GM19240 (cell line): Measurements from ENCODE around the gene MPST.

Source experiments
- DNase-seq: peaks from one replicate; pipeline ENCODE4 v3.0.0; 2011; ENCODE audit warnings: low spot score; ENCODE audit not compliant: insufficient read length

MPST gene

GRCh38 chr22:37000676-37001534 lies 18.6 kb upstream of the MPST start:
- DNase-seq = no peak

GRCh38 chr22:37001826-37002225 lies 17.7 kb upstream of the MPST start:
- DNase-seq = no peak

GRCh38 chr22:37002633-37003032 lies 16.9 kb upstream of the MPST start:
- DNase-seq = no peak

DNA sequence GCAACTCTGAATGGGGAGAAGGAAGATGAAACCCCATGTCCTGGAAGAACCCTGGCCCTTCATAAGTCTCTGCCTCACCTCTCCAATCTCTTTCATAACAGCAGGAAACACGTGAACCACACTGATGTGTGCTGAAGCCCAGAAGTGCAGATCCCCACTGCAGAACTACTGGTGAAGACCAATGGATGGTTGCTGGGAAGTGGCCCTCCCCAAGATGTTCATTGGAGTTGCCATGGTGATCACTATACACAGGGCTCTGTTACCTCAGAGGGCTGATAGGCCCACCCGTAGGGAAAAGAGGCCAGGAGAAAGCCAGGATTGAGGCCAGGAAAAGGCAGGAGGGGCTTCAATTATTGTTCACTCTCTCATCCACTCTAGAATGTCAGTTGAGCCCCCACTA lies 11.9 kb upstream of the MPST start:
- DNase-seq = no peak

DNA sequence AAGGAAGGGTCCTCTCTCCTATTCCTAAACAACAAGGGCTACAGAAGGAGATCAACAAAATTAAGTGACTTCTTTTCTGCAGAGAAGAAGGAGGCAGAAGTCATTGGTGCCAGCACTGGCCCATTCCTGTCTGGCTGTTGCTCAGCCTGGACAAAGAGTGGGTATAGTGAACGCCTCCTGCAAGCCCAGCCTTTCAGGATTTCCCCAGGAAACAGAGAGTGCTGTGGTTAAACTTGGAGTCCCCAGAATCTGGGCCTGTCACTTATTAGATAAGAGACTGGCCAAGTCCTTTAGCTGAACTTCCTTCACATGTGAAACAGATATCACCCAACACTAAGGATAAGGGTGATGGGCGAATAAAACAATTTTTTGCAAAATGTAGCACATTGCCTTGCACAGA lies 11.2 kb upstream of the MPST start:
- no peak for DNase-seq

DNA sequence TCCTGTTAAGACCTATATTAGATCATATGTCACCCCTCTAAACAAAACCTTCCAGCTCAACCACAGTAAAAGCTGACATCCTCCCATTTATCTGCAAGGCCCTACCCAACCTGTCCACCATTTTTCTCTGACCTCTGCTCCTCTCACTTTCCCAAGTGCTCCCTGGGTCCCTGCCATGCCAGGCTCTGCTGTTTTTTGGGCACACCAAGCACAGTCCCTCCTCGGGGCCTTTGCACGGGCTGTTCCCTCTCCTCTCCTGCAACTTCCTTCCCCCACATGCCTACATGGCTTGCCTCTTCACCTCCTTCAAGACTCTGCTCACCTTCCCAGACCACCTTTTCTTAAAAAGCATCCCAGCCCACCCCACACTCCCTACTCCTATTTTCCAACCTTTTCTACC lies 10.1 kb upstream of the MPST start:
- no peak for DNase-seq

GRCh38 chr22:37010174-37010573 lies 9.4 kb upstream of the MPST start:
- DNase-seq = no peak

GRCh38 chr22:37010976-37011375 lies 8.6 kb upstream of the MPST start:
- DNase-seq = no peak

GRCh38 chr22:37011472-37011871 lies 8.1 kb upstream of the MPST start:
- DNase-seq = no peak

- no peak for DNase-seq
Observed at GRCh38 chr22:37012262-37012904, 7.2 kb upstream of the MPST start.

DNA sequence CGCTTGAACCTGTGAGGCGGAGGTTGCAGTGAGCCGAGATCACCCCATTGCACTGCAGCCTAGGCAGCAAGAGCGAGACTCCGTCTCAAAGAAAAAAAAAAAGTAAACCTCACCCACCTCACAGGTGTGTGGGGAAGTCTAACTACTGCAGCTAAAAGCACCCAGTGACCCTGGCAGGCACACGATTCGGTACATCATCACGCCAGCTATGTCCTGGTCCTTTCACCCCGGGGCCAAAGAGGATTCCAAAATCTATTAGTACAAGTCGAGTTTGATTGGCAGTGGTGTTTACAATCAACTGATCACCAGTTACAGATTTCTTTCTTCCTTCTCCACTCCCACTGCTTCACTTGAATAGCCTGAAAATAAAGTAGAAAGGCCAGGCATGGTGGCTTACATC lies 6.6 kb upstream of the MPST start:
- DNase-seq = no peak

- DNase-seq = no peak
Observed at GRCh38 chr22:37014415-37014806, 5.1 kb upstream of the MPST start.

DNA sequence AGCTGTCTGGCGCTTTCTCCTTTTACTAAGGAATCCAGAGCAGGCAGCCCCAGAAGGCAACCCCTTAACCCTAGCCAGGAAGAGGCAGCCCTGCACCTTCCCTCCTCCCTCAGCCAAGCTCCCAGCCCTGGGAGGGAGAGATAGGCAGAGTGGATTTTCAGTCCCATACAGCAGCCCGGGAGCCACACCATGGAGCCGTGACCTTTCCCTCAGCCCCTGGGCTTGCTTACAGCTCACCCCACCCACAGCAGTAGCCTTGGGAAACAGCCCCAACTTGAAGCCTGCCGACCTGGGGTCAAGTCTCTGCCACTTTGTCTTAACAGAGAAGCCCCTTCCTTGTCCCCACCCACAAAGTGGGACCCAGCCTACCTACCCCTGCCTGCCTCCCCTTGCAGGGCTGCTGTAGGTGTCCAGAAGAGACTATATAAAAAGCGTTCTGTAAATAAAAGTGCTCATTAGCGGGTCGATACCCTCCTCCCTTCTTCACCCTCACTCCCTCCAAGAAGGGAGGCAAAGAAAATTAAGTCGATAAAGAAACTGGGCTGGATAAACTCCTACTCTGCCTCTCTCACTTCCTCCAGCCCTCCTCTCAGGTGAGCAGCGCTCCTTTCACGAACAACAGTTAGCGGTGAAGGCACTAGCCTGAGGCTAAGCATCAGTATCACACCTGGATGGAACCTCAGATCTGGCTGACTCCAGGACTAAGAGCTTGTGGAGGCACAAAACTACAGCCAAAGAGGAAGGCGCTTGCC lies 4.5 kb upstream of the MPST start:
- DNase-seq = no peak

- DNase-seq = no peak
Observed at GRCh38 chr22:37015587-37015878, 4.0 kb upstream of the MPST start.

- no peak for DNase-seq
Observed at GRCh38 chr22:37016134-37016910, 3.2 kb upstream of the MPST start.

GRCh38 chr22:37017356-37017755 lies 2.2 kb upstream of the MPST start:
- no peak for DNase-seq

- no peak for DNase-seq
Observed at GRCh38 chr22:37018086-37018814, 1.3 kb upstream of the MPST start.

DNA sequence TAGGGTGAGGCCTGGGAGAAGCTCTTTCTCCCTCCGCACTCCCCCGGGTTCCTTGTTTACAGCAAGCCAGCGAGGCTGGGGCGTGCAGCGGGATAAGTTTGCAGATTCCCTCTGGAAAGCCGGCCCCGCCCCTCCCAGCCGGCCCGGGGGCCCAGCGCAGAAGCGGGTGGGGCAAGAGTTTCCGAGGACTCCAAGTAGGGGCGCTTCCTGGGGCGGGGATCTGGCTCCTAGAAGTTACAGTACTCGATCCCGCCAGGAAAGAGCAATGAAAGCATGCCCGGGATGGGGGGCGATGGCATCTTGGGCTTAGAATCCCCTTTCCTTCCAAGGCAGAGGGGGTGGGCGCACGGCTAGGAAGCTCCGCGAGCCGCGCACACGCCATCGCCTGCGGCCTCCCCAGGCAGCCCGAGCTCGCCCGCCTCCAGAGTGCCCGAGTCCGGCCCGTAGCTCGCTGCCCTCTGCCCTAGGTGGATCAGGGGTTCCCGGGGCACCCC lies 680 bp upstream of the MPST start:
- DNase-seq = no peak

GRCh38 chr22:37020192-37020479 lies 594 bp downstream of the MPST start:
- DNase-seq = no peak

- no peak for DNase-seq
Observed at GRCh38 chr22:37021041-37021440, 1.5 kb downstream of the MPST start.
